Activated T-cell treated with anti-CD3 and anti-CD28 coated beads, Interleukin-2, amount 50 U/mL, for 4 hours (primary cell): ENCODE measurements around the gene OMP. TPM values are rescaled to one million over a fixed set of nuclear protein-coding genes. Genes with fewer than 3 reads are reported as not detected.

Experiments used
- ATAC-seq, 2 donors: fragments of 200-7000 bp; cut with Tn5 transposase; one replicate each; pipeline ENCODE4 v1.10.0; 2021
- DNase-seq: peaks from one replicate; pipeline ENCODE4 v3.0.0-alpha.2; 2020
- H3K27me3 Mint-ChIP-seq: one replicate; pipeline ENCODE4 v1.8.0; 2021; ENCODE audit warnings: low read depth, mixed read lengths
- H3K36me3 Mint-ChIP-seq: one replicate; pipeline ENCODE4 v1.8.0; 2022; ENCODE audit warnings: mixed read lengths; ENCODE audit not compliant: insufficient read depth
- H3K4me1 Mint-ChIP-seq: one replicate; pipeline ENCODE4 v1.8.0; 2021; ENCODE audit warnings: low read depth, mixed read lengths
- H3K4me3 Mint-ChIP-seq: one replicate; pipeline ENCODE4 v1.8.0; 2021; ENCODE audit warnings: mild to moderate bottlenecking, moderate library complexity, mixed read lengths
- H3K9me3 Mint-ChIP-seq: one replicate; pipeline ENCODE4 v1.8.0; 2021; ENCODE audit warnings: mixed read lengths
- total RNA-seq, 3 donors: library from RNA; stranded (reverse); gene quantifications; one replicate each; pipeline ENCODE4 v1.2.1, GENCODE V29; 2021

Gene OMP
- total RNA-seq, 3 donors from 2014 or later: not detected

- Mint-ChIP-seq H3K4me3 (no peak overlapping the region), H3K4me1 (no peaks in the 10 kb centered on the region), H3K36me3 (no peaks in the 10 kb centered on the region), H3K9me3 (no peaks in the 10 kb centered on the region), H3K27me3 (no peaks in the 10 kb centered on the region)
- ATAC-seq: no peak
- no peak for DNase-seq
These were observed 11.4 kb downstream of the OMP start for GRCh38 chr11:77114089-77114463.

- no peaks in the 10 kb centered on the region for H3K27me3 Mint-ChIP-seq
- no peaks in the 10 kb centered on the region for H3K9me3 Mint-ChIP-seq
- no peak overlapping the region for H3K4me3 Mint-ChIP-seq
- DNase-seq: no peak
- ATAC-seq: no peak
- no peaks in the 10 kb centered on the region for H3K4me1 Mint-ChIP-seq
- no peaks in the 10 kb centered on the region for H3K36me3 Mint-ChIP-seq
These were observed 12.6 kb downstream of the OMP start for GRCh38 chr11:77115181-77115611.

GRCh38 chr11:77115956-77116355 lies 13.3 kb downstream of the OMP start:
- Mint-ChIP-seq H3K36me3 (no peaks in the 10 kb centered on the region), H3K9me3 (no peaks in the 10 kb centered on the region), H3K27me3 (no peaks in the 10 kb centered on the region), H3K4me1 (no peaks in the 10 kb centered on the region), H3K4me3 (no peak overlapping the region)
- DNase-seq (no peak), ATAC-seq (no peak)

- H3K36me3 Mint-ChIP-seq: no peaks in the 10 kb centered on the region
- H3K4me1 Mint-ChIP-seq: no peaks in the 10 kb centered on the region
- no peak for DNase-seq
- H3K27me3 Mint-ChIP-seq: no peaks in the 10 kb centered on the region
- no peak for ATAC-seq
- no peaks in the 10 kb centered on the region for H3K9me3 Mint-ChIP-seq
- no peak overlapping the region for H3K4me3 Mint-ChIP-seq
These were observed 14.9 kb downstream of the OMP start for GRCh38 chr11:77117492-77117891.

GRCh38 chr11:77118086-77118485 lies 15.4 kb downstream of the OMP start:
- Mint-ChIP-seq H3K27me3 (no peaks in the 10 kb centered on the region), H3K4me1 (no peaks in the 10 kb centered on the region), H3K9me3 (no peaks in the 10 kb centered on the region), H3K36me3 (no peaks in the 10 kb centered on the region), H3K4me3 (no peak overlapping the region)
- DNase-seq (no peak), ATAC-seq (no peak)

GRCh38 chr11:77118971-77119370 lies 16.3 kb downstream of the OMP start:
- no peaks in the 10 kb centered on the region for H3K9me3 Mint-ChIP-seq
- H3K4me1 Mint-ChIP-seq: no peaks in the 10 kb centered on the region
- H3K36me3 Mint-ChIP-seq: no peaks in the 10 kb centered on the region
- no peak for ATAC-seq
- H3K4me3 Mint-ChIP-seq: no peak overlapping the region
- H3K27me3 Mint-ChIP-seq: no peaks in the 10 kb centered on the region
- DNase-seq: no peak

GRCh38 chr11:77119531-77119936 lies 16.9 kb downstream of the OMP start:
- ATAC-seq: no peak
- DNase-seq: no peak
- Mint-ChIP-seq H3K27me3 (no peaks in the 10 kb centered on the region), H3K4me3 (no peak overlapping the region), H3K36me3 (no peaks in the 10 kb centered on the region), H3K4me1 (no peaks in the 10 kb centered on the region), H3K9me3 (no peaks in the 10 kb centered on the region)

- Mint-ChIP-seq H3K27me3 (no peaks in the 10 kb centered on the region), H3K4me1 (no peaks in the 10 kb centered on the region), H3K9me3 (no peaks in the 10 kb centered on the region), H3K4me3 (no peak overlapping the region), H3K36me3 (no peaks in the 10 kb centered on the region)
- ATAC-seq: no peak
- no peak for DNase-seq
These were observed 17.9 kb downstream of the OMP start for GRCh38 chr11:77120571-77120970.

GRCh38 chr11:77121096-77121640 lies 18.5 kb downstream of the OMP start:
- no peaks in the 10 kb centered on the region for H3K36me3 Mint-ChIP-seq
- H3K4me3 Mint-ChIP-seq: no peak overlapping the region
- DNase-seq (no peak), ATAC-seq (no peak)
- H3K4me1 Mint-ChIP-seq: no peaks in the 10 kb centered on the region
- no peaks in the 10 kb centered on the region for H3K27me3 Mint-ChIP-seq
- H3K9me3 Mint-ChIP-seq: no peaks in the 10 kb centered on the region

- Mint-ChIP-seq H3K36me3 (no peaks in the 10 kb centered on the region), H3K4me1 (peaks cover 2% of the 10 kb centered on the region), H3K27me3 (no peaks in the 10 kb centered on the region), H3K4me3 (no peak overlapping the region), H3K9me3 (no peaks in the 10 kb centered on the region)
- DNase-seq (no peak), ATAC-seq (no peak)
These were observed 19.4 kb downstream of the OMP start for GRCh38 chr11:77121876-77122575.

GRCh38 chr11:77122576-77123212 lies 20.1 kb downstream of the OMP start:
- Mint-ChIP-seq H3K27me3 (peaks cover 3% of the 10 kb centered on the region), H3K4me1 (peaks cover 5% of the 10 kb centered on the region), H3K36me3 (no peaks in the 10 kb centered on the region), H3K9me3 (no peaks in the 10 kb centered on the region), H3K4me3 (no peak overlapping the region)
- no peak for DNase-seq
- no peak for ATAC-seq

- H3K4me3 Mint-ChIP-seq: no peak overlapping the region
- no peaks in the 10 kb centered on the region for H3K9me3 Mint-ChIP-seq
- DNase-seq (no peak), ATAC-seq (no peak)
- peaks cover 3% of the 10 kb centered on the region for H3K27me3 Mint-ChIP-seq
- H3K4me1 Mint-ChIP-seq: peaks cover 5% of the 10 kb centered on the region
- no peaks in the 10 kb centered on the region for H3K36me3 Mint-ChIP-seq
These were observed 21.0 kb downstream of the OMP start for GRCh38 chr11:77123591-77123990.

GRCh38 chr11:77124041-77124440 lies 21.4 kb downstream of the OMP start:
- Mint-ChIP-seq H3K27me3 (peaks cover 3% of the 10 kb centered on the region), H3K36me3 (no peaks in the 10 kb centered on the region), H3K4me3 (no peak overlapping the region), H3K9me3 (no peaks in the 10 kb centered on the region), H3K4me1 (peaks cover 5% of the 10 kb centered on the region)
- ATAC-seq: no peak
- DNase-seq: no peak

- Mint-ChIP-seq H3K4me3 (no peak overlapping the region), H3K9me3 (no peaks in the 10 kb centered on the region), H3K4me1 (peaks cover 5% of the 10 kb centered on the region), H3K36me3 (no peaks in the 10 kb centered on the region), H3K27me3 (peaks cover 3% of the 10 kb centered on the region)
- ATAC-seq (no peak), DNase-seq (no peak)
These were observed 21.8 kb downstream of the OMP start for GRCh38 chr11:77124488-77124887.

GRCh38 chr11:77125191-77125590 lies 22.6 kb downstream of the OMP start:
- no peak overlapping the region for H3K4me3 Mint-ChIP-seq
- H3K36me3 Mint-ChIP-seq: no peaks in the 10 kb centered on the region
- peaks cover 3% of the 10 kb centered on the region for H3K27me3 Mint-ChIP-seq
- DNase-seq (no peak), ATAC-seq (no peak)
- no peaks in the 10 kb centered on the region for H3K9me3 Mint-ChIP-seq
- peaks cover 5% of the 10 kb centered on the region for H3K4me1 Mint-ChIP-seq
